Suprapubic skin (tissue), 4 donors: ENCODE measurements around the gene CAPN11. TPM values are rescaled to one million over a fixed set of nuclear protein-coding genes. Genes with fewer than 3 reads are reported as not detected.

Source experiments
- DNase-seq, 2 donors: peaks; one replicate each; pipeline ENCODE4 v3.0.0-alpha.2; 2019; ENCODE audit warnings: low spot score in 2 of 2
- H3K27ac ChIP-seq: fragments of 200-600 bp; sonication (generic); one replicate; pipeline ENCODE4 v1.5.1; 2019
- H3K27me3 ChIP-seq: fragments of 200-600 bp; sonication (generic); one replicate; pipeline ENCODE4 v1.5.1; 2019
- H3K36me3 ChIP-seq: fragments of 200-600 bp; sonication (generic); one replicate; pipeline ENCODE4 v1.5.1; 2019
- H3K4me1 ChIP-seq: fragments of 200-600 bp; sonication (generic); one replicate; pipeline ENCODE4 v1.5.1; 2019
- H3K4me3 ChIP-seq: fragments of 200-600 bp; sonication (generic); one replicate; pipeline ENCODE4 v1.5.1; 2019; ENCODE audit warnings: mild to moderate bottlenecking
- H3K9me3 ChIP-seq: fragments of 200-600 bp; sonication (generic); one replicate; pipeline ENCODE4 v1.5.1; 2019
- EP300 ChIP-seq: sonication (generic); formaldehyde crosslinking; IDR thresholded peaks from one replicate; pipeline ENCODE4 v1.6.1; 2017; ENCODE audit warnings: antibody characterized with exemption
- POLR2A ChIP-seq, 2 donors: fragments of 450-650 bp; IDR thresholded peaks; one replicate each; pipeline ENCODE4 v1.6.1; 2017; ENCODE audit warnings: antibody characterized with exemption in 2 of 2, mild to moderate bottlenecking in 2 of 2, moderate library complexity in 2 of 2
- POLR2AphosphoS5 ChIP-seq, 3 donors: sonication (generic); formaldehyde crosslinking; IDR thresholded peaks; one replicate each; pipeline ENCODE4 v1.6.1; 2017; ENCODE audit warnings: antibody characterized with exemption in 3 of 3
- WGBS: methylation state at CpG from one replicate; pipeline ENCODE4 v1.1.5; 2018; 5-methylcytosine and 5-hydroxymethylcytosine counted together
- total RNA-seq, 4 donors: library from RNA; depleted of rRNA; stranded (reverse); fragments of >200 nt; gene quantifications; one replicate each; pipeline ENCODE4 v1.1.0, GENCODE V29; 2016
- TF ChIP-seq, protein P1 (sequence below), 2 donors: fragments of 200-600 bp in 1 of 2; fragments of 450-650 bp in 1 of 2; sonication (generic) in 1 of 2; IDR thresholded peaks; one replicate each; pipeline ENCODE4 v1.5.1; 2016 to 2019; ENCODE audit warnings: antibody characterized with exemption in 2 of 2, mild to moderate bottlenecking in 1 of 2, moderate library complexity in 1 of 2

The CAPN11 gene
- total RNA-seq, 4 donors from 2014 or later: 0.45 to 2.5 (median 1.2) TPM

DNA sequence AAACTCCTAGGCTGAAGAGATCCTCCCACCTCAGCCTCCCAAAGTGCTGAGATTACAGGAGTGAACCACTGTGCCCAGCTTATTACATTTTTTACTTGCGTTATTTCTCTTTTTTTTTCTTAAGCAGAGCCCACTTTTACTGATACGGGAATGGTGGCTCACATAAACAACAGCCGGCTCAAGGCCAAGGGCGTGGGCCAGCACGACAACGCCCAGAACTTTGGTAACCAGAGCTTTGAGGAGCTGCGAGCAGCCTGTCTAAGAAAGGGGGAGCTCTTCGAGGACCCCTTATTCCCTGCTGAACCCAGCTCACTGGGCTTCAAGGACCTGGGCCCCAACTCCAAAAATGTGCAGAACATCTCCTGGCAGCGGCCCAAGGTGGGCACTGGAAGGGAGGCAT is 10.5 kb downstream of the CAPN11 start:
- WGBS: 32% methylated on average over 9 of the region's 9 CpGs
- no peak overlapping the region for H3K27ac ChIP-seq
- H3K4me3 ChIP-seq: no peak overlapping the region
- no peaks in the 10 kb centered on the region for H3K36me3 ChIP-seq
- no peaks in the 10 kb centered on the region for H3K9me3 ChIP-seq
- H3K4me1 ChIP-seq: peaks cover 19% of the 10 kb centered on the region
- TF ChIP-seq POLR2AphosphoS5 (IDR thresholded peaks at IDR 0.05) (no peak), EP300 (no peak), POLR2A (IDR thresholded peaks at IDR 0.05) (no peak)
- TF ChIP-seq, protein P1, sequence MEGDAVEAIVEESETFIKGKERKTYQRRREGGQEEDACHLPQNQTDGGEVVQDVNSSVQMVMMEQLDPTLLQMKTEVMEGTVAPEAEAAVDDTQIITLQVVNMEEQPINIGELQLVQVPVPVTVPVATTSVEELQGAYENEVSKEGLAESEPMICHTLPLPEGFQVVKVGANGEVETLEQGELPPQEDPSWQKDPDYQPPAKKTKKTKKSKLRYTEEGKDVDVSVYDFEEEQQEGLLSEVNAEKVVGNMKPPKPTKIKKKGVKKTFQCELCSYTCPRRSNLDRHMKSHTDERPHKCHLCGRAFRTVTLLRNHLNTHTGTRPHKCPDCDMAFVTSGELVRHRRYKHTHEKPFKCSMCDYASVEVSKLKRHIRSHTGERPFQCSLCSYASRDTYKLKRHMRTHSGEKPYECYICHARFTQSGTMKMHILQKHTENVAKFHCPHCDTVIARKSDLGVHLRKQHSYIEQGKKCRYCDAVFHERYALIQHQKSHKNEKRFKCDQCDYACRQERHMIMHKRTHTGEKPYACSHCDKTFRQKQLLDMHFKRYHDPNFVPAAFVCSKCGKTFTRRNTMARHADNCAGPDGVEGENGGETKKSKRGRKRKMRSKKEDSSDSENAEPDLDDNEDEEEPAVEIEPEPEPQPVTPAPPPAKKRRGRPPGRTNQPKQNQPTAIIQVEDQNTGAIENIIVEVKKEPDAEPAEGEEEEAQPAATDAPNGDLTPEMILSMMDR (IDR thresholded peaks at IDR 0.05): no peak
- no peaks in the 10 kb centered on the region for H3K27me3 ChIP-seq
- no peak for DNase-seq

DNA sequence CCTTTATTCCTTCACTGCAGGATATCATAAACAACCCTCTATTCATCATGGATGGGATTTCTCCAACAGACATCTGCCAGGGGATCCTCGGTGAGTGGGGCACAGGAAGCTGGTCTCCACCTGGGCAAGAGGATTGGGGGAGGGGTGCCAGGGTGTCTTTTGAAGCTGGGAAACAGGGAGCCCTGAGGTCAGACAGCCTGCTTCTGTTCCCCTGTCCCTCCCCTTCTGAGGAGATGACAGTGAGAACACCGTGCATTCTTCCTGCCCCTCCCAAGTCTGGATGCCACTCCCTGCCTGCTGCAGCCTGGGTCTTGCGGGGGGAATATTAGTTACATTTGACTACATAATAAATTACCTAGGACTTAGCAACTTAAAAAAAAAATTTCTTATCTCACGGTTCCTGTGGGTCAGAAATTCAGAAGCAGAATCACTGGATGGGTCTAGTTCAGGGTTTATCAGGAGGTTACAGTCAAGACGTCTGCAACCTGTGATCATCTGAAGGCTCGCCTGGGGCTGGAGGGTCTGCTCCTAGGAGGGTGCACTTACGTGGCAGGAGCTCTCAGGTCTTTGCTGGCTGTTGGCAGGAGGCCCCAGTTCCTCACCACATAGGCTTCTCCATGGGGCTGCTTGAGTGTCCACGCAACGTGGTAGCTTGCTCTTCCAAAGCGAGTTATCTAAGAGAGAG is 11.4 kb downstream of the CAPN11 start:
- no peak for TF ChIP-seq EP300
- TF ChIP-seq, protein P1 (IDR thresholded peaks at IDR 0.05): no peak
- TF ChIP-seq POLR2A (IDR thresholded peaks at IDR 0.05): no peak
- TF ChIP-seq POLR2AphosphoS5 (IDR thresholded peaks at IDR 0.05): no peak
- no peak overlapping the region for H3K4me3 ChIP-seq
- no peaks in the 10 kb centered on the region for H3K36me3 ChIP-seq
- H3K9me3 ChIP-seq: no peaks in the 10 kb centered on the region
- H3K27me3 ChIP-seq: no peaks in the 10 kb centered on the region
- WGBS: 75% methylated on average over 10 of the region's 10 CpGs
- peaks cover 19% of the 10 kb centered on the region for H3K4me1 ChIP-seq
- DNase-seq: no peak
- H3K27ac ChIP-seq: no peak overlapping the region

DNA sequence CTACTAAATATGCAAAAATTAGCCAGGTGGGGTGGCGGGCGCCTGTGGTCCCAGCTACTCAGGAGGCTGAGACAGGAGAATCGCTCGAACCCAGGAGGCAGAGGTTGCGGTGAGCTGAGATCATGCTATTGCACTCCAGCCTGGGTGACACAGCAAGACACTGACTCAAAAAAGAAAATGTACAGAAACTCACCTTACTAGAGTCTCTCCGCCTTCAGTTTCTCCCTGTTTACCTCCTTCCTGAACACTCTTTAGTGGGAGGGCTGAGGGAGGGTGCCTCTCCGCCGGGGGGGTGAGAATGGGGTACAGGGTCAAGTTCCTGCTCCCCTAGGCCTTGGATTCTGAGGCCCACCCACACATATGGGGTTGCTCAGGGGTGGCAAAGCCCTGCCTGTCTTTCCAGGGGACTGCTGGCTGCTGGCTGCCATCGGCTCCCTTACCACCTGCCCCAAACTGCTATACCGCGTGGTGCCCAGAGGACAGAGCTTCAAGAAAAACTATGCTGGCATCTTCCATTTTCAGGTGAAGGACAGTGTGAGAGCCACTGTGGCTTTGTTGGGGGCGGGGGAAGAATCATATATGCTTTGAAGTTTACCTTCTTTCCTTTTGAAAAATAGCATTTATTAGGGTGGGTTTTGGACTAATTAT is 13.4 kb downstream of the CAPN11 start:
- no peak overlapping the region for H3K27ac ChIP-seq
- no peak for DNase-seq
- no peaks in the 10 kb centered on the region for H3K36me3 ChIP-seq
- H3K27me3 ChIP-seq: no peaks in the 10 kb centered on the region
- no peaks in the 10 kb centered on the region for H3K9me3 ChIP-seq
- WGBS: 82% methylated on average over 12 of the region's 12 CpGs
- H3K4me1 ChIP-seq: peaks cover 28% of the 10 kb centered on the region
- TF ChIP-seq EP300 (no peak), POLR2AphosphoS5 (IDR thresholded peaks at IDR 0.05) (no peak), POLR2A (IDR thresholded peaks at IDR 0.05) (no peak)
- TF ChIP-seq, protein P1 (IDR thresholded peaks at IDR 0.05): no peak
- no peak overlapping the region for H3K4me3 ChIP-seq

DNA sequence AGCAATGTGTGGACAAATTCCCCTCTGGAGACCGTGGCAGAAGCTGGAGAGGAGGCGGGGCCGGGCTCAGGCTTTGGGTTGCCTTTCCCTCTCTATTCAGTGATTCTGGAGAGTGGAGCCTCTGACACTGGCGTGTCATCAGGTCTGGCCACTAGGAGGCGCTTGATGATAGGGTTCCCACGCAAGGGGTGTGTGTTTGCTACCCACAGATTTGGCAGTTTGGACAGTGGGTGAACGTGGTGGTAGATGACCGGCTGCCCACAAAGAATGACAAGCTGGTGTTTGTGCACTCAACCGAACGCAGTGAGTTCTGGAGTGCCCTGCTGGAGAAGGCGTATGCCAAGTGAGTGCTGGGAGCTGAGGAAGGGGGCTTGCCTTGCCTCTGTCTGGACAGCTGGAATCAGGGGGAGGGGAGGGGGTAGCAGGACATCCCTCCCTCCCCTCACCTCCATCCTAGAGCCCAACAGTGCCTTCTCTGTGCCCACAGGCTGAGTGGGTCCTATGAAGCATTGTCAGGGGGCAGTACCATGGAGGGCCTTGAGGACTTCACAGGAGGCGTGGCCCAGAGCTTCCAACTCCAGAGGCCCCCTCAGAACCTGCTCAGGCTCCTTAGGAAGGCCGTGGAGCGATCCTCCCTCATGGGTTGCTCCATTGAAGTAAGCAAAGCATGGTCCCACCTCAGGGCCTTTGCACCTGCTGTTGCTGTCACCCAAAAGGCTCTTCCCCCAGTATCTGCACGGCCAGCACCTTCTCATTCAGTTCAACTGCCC is 14.3 kb downstream of the CAPN11 start:
- DNase-seq: peak; percentile 91 to 94
- H3K36me3 ChIP-seq: no peaks in the 10 kb centered on the region
- H3K27me3 ChIP-seq: no peaks in the 10 kb centered on the region
- H3K4me1 ChIP-seq: peaks cover 35% of the 10 kb centered on the region
- 22% methylated on average over 15 of the region's 15 CpGs for WGBS
- H3K4me3 ChIP-seq: no peak overlapping the region
- H3K27ac ChIP-seq: no peak overlapping the region
- no peak for TF ChIP-seq POLR2A (IDR thresholded peaks at IDR 0.05)
- TF ChIP-seq, protein P1 (IDR thresholded peaks at IDR 0.05): peak; percentile 85 to 86
- no peaks in the 10 kb centered on the region for H3K9me3 ChIP-seq
